Lower leg skin (tissue), 4 donors: Measurements from ENCODE around the gene GRIK5. TPM values are rescaled to one million over a fixed set of nuclear protein-coding genes. Genes with fewer than 3 reads are reported as not detected.

ENCODE experiments used
- DNase-seq, 2 donors: peaks; one replicate each; pipeline ENCODE4 v3.0.0-alpha.2; 2019; ENCODE audit warnings: low spot score in 2 of 2
- H3K4me3 ChIP-seq: fragments of 200-600 bp; sonication (generic); 2 replicates; pipeline ENCODE4 v1.5.1; 2017; ENCODE audit warnings: mild to moderate bottlenecking, low read depth; ENCODE audit not compliant: poor library complexity, severe bottlenecking
- CTCF ChIP-seq, 3 donors: fragments of 450-650 bp; IDR thresholded peaks; one replicate each; pipeline ENCODE4 v1.5.1; 2016; ENCODE audit warnings: antibody characterized with exemption in 3 of 3, mild to moderate bottlenecking in 3 of 3, moderate library complexity in 2 of 3
- POLR2A ChIP-seq, 2 donors: fragments of 450-650 bp; IDR thresholded peaks; one replicate each; pipeline ENCODE4 v1.6.1; 2016 to 2017; ENCODE audit warnings: antibody characterized with exemption in 2 of 2, mild to moderate bottlenecking in 1 of 2, moderate library complexity in 1 of 2
- WGBS, 2 donors: methylation state at CpG; one replicate each; pipeline ENCODE4 v1.1.5; 2018; 5-methylcytosine and 5-hydroxymethylcytosine counted together
- intact Hi-C: fragments of 100-400 bp; cut with DNase I; formaldehyde crosslinking; loops from one replicate; pipeline ENCODE4 v1.15.0; 2023; ENCODE audit warnings: low total_unique reads
- total RNA-seq, 4 donors: library from RNA; depleted of rRNA; stranded (reverse); fragments of >200 nt; gene quantifications; one replicate each; pipeline ENCODE4 v1.1.0, GENCODE V29; 2016

Gene GRIK5
- total RNA-seq, 4 donors from 2014 or later: 0.11 to 1.4 (median 0.82) TPM

GRCh38 chr19:42081584-42082203 lies 11.7 kb upstream of the GRIK5 start:
- TF ChIP-seq CTCF (IDR thresholded peaks at IDR 0.05) (no peak), POLR2A (IDR thresholded peaks at IDR 0.05) (no peak)
- no peak overlapping the region for H3K4me3 ChIP-seq
- no peak for DNase-seq
- intact Hi-C loops: no loop called here
- 66 to 85% methylated on average over 2 of the region's 2 CpGs for WGBS, 2 donors

GRCh38 chr19:42080764-42081375 lies 10.9 kb upstream of the GRIK5 start:
- TF ChIP-seq POLR2A (IDR thresholded peaks at IDR 0.05): no peak
- TF ChIP-seq CTCF (IDR thresholded peaks at IDR 0.05): no peak
- DNase-seq: no peak
- WGBS, 2 donors: 88 to 91% methylated on average over 22 to 28 of the region's 28 CpGs
- H3K4me3 ChIP-seq: no peak overlapping the region
- intact Hi-C loops: no loop called here

GRCh38 chr19:42079886-42080763 lies 10.1 kb upstream of the GRIK5 start:
- no peak for TF ChIP-seq CTCF (IDR thresholded peaks at IDR 0.05)
- TF ChIP-seq POLR2A (IDR thresholded peaks at IDR 0.05): no peak
- no peak overlapping the region for H3K4me3 ChIP-seq
- WGBS, 2 donors: 91 to 92% methylated on average over 39 to 44 of the region's 44 CpGs
- DNase-seq: no peak
- intact Hi-C loops: no loop called here

GRCh38 chr19:42079276-42079669 lies 9.3 kb upstream of the GRIK5 start:
- intact Hi-C loops: no loop called here
- no peak for DNase-seq
- no peak overlapping the region for H3K4me3 ChIP-seq
- TF ChIP-seq CTCF (IDR thresholded peaks at IDR 0.05): no peak
- no peak for TF ChIP-seq POLR2A (IDR thresholded peaks at IDR 0.05)
- WGBS, 2 donors: 83 to 84% methylated on average over 16 of the region's 16 CpGs

DNA sequence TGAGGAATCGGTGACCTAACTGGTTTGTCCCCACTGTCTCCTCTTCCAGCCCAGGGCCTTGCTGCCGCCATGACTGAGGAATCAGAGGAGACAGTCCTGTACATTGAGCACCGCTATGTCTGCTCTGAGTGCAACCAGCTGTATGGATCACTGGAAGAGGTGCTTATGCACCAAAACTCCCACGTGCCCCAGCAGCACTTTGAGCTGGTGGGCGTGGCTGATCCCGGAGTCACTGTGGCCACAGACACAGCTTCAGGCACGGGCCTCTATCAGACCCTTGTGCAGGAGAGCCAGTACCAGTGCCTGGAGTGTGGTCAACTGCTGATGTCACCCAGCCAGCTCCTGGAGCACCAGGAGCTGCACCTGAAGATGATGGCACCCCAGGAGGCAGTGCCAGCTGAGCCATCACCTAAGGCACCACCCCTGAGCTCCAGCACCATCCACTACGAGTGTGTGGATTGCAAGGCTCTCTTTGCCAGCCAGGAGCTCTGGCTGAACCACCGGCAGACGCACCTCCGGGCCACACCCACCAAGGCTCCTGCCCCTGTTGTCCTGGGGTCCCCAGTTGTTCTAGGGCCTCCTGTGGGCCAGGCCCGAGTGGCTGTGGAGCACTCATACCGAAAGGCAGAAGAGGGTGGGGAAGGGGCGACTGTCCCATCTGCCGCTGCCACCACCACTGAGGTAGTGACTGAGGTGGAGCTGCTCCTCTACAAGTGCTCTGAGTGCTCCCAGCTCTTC lies 8.7 kb upstream of the GRIK5 start:
- 61 to 62% methylated on average over 13 to 15 of the region's 15 CpGs for WGBS, 2 donors
- intact Hi-C loops: no loop called here
- no peak for TF ChIP-seq CTCF (IDR thresholded peaks at IDR 0.05)
- TF ChIP-seq POLR2A (IDR thresholded peaks at IDR 0.05): no peak

More for the DNA sequence above, 8.7 kb upstream of the GRIK5 start:
- no peak for DNase-seq
- no peak overlapping the region for H3K4me3 ChIP-seq
